Sigmoid colon (tissue), 7 donors: ENCODE results near the gene GNGT1. TPM values are rescaled to one million over a fixed set of nuclear protein-coding genes. Genes with fewer than 3 reads are reported as not detected.

Experiments used
- DNase-seq: peaks from one replicate; pipeline ENCODE4 v3.0.0-alpha.2; 2019
- H3K27ac ChIP-seq, 4 donors: fragments of 200-600 bp; sonication (generic); one replicate each; pipeline ENCODE4 v1.5.1; 2016 to 2019; ENCODE audit warnings: mild to moderate bottlenecking in 1 of 4
- H3K27me3 ChIP-seq, 3 donors: fragments of 200-600 bp; sonication (generic); one replicate each; pipeline ENCODE4 v1.5.1; 2019; ENCODE audit warnings: mild to moderate bottlenecking in 1 of 3
- H3K36me3 ChIP-seq, 4 donors: fragments of 200-600 bp; sonication (generic); one replicate each; pipeline ENCODE4 v1.5.1; 2016 to 2019
- H3K4me1 ChIP-seq, 4 donors: fragments of 200-600 bp; sonication (generic); one replicate each; pipeline ENCODE4 v1.5.1; 2017 to 2019
- H3K4me3 ChIP-seq, 4 donors: fragments of 200-600 bp; sonication (generic); one replicate each; pipeline ENCODE4 v1.5.1; 2017 to 2019; ENCODE audit warnings: mild to moderate bottlenecking in 2 of 4, moderate library complexity in 1 of 4
- H3K9me3 ChIP-seq, 4 donors: fragments of 200-600 bp in 3 of 4; sonication (generic) in 3 of 4; one replicate each; pipeline versions ENCODE4 v1.5.1 to v1.6.1; 2013 to 2019
- CTCF ChIP-seq, 4 experiments: fragments of 450-650 bp in 3 of 4; fragments of 200-600 bp in 1 of 4; IDR thresholded peaks; one replicate each; pipeline ENCODE4 v1.5.1; 2016 to 2019; ENCODE audit warnings: antibody characterized with exemption in 4 of 4, mild to moderate bottlenecking in 3 of 4, moderate library complexity in 2 of 4
- EP300 ChIP-seq, 4 donors: sonication (generic); formaldehyde crosslinking; IDR thresholded peaks; one replicate each; pipeline ENCODE4 v1.6.1; 2017; ENCODE audit warnings: antibody characterized with exemption in 4 of 4
- POLR2A ChIP-seq, 2 donors: fragments of 450-650 bp; IDR thresholded peaks; one replicate each; pipeline ENCODE4 v1.6.1; 2016; ENCODE audit warnings: antibody characterized with exemption in 2 of 2, mild to moderate bottlenecking in 2 of 2, moderate library complexity in 2 of 2
- POLR2AphosphoS5 ChIP-seq, 4 donors: sonication (generic); formaldehyde crosslinking; IDR thresholded peaks; one replicate each; pipeline ENCODE4 v1.6.1; 2017; ENCODE audit warnings: antibody characterized with exemption in 4 of 4
- WGBS, 2 donors: extraction: QIAGEN DNeasy Blood & Tissue Kit; methylation state at CpG; one replicate each; pipeline ENCODE4 v1.1.7; 2013; 5-methylcytosine and 5-hydroxymethylcytosine counted together
- intact Hi-C: fragments of 100-400 bp; cut with DNase I; formaldehyde crosslinking; loops from one replicate; pipeline ENCODE4 v1.15.1; 2023
- polyA plus RNA-seq, 3 donors: library from polyadenylated mRNA; stranded (reverse); fragments of 200-250 nt; gene quantifications; one replicate each; pipeline ENCODE4 v1.2.3, GENCODE V29; 2013
- total RNA-seq, 4 donors: library from RNA; depleted of rRNA; stranded (reverse); fragments of >200 nt; gene quantifications; one replicate each; pipeline ENCODE4 v1.1.0, GENCODE V29; 2016
- donor health status: healthy with polysubstance abuse.
- donor health status: Bipolar disorder and iron deficiency.
- donor health status: healthy.

GNGT1 gene
- total RNA-seq, result not detected
- polyA plus RNA-seq, result not detected

DNA sequence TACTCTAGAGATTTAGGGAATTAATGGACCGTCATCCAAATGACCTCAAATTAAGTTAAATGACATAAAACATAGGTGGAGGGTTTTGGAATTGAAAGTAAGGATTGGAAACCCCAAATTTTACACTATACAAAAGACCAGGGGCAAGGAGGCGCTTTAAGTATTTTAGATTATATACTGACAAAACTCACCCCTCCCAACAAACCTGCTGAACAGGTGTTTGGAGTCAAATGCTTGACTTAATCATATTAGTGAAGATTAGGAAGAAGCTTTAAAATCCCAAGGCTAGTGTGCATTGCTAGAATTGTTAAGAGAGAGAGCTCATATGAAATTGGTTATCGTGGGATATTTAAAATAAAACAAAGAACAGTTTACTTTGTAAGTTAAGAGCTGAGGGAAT lies at the start of gene GNGT1:
Gene GNGT1, plus strand, starts transcription at position 301 of the 400 bp plus-strand sequence. CDS start 180 bp downstream, outside the sequence.
- no peaks in the 10 kb centered on the region for H3K27me3 ChIP-seq
- H3K27ac ChIP-seq, result no peak within 1 kb of the TSS
- no peaks in the 10 kb centered on the region for H3K9me3 ChIP-seq
- WGBS, 2 donors, result 83 to 89% methylated on average over 3 of the region's 3 CpGs
- no peak for DNase-seq
- H3K36me3 ChIP-seq, result no peaks in the 10 kb centered on the region
- H3K4me1 ChIP-seq, result peaks cover 0 to 16% (median 12%) of the 10 kb centered on the region in 4 donors
- intact Hi-C loops, result no loop called here
- no peak for TF ChIP-seq CTCF (IDR thresholded peaks at IDR 0.05)
- TF ChIP-seq POLR2AphosphoS5 (IDR thresholded peaks at IDR 0.05), result no peak
- TF ChIP-seq POLR2A (IDR thresholded peaks at IDR 0.05), result no peak
- TF ChIP-seq EP300 (IDR thresholded peaks at IDR 0.05), result no peak
- no peak within 1 kb of the TSS for H3K4me3 ChIP-seq

GRCh38 chr7:93858857-93859256 lies 47.5 kb upstream of the GNGT1 start:
- Histone ChIP-seq H3K27me3 (no peaks in the 10 kb centered on the region), H3K36me3 (no peaks in the 10 kb centered on the region), H3K27ac (no peak overlapping the region), H3K9me3 (no peaks in the 10 kb centered on the region), H3K4me3 (no peak overlapping the region), H3K4me1 (no peaks in the 10 kb centered on the region)
- DNase-seq, result no peak
- 84 to 93% methylated on average over 2 of the region's 2 CpGs for WGBS, 2 donors
- TF ChIP-seq POLR2AphosphoS5 (IDR thresholded peaks at IDR 0.05), result no peak
- no peak for TF ChIP-seq CTCF (IDR thresholded peaks at IDR 0.05)
- TF ChIP-seq EP300 (IDR thresholded peaks at IDR 0.05), result no peak
- TF ChIP-seq POLR2A (IDR thresholded peaks at IDR 0.05), result no peak
- intact Hi-C loops, result no loop called here

DNA sequence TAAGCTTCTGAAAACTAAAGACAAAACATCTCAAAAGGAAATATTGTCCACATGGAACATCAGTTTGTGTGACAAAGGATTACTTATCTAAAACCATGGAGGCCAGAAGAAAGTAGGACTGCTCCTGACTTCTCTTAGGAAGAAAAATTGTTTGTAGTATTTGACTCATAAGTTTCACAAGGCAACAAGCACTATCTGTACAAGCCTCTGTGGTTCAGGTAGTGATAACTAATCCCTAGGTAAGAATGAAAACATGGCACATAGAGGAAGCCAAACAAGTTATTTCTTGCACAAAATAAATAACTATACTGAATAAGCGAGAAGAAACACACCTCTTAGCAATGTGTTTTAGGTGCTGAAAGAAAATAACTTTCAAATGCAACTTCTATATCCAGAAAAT lies 46.1 kb upstream of the GNGT1 start:
- DNase-seq, result no peak
- Histone ChIP-seq H3K27me3 (no peaks in the 10 kb centered on the region), H3K4me1 (no peaks in the 10 kb centered on the region), H3K4me3 (no peak overlapping the region), H3K27ac (no peak overlapping the region), H3K36me3 (no peaks in the 10 kb centered on the region), H3K9me3 (no peaks in the 10 kb centered on the region)
- intact Hi-C loops, result no loop called here
- 88 to 94% methylated on average over 1 of the region's 1 CpG for WGBS, 2 donors
- TF ChIP-seq POLR2A (IDR thresholded peaks at IDR 0.05) (no peak), EP300 (IDR thresholded peaks at IDR 0.05) (no peak), CTCF (IDR thresholded peaks at IDR 0.05) (no peak), POLR2AphosphoS5 (IDR thresholded peaks at IDR 0.05) (no peak)

DNA sequence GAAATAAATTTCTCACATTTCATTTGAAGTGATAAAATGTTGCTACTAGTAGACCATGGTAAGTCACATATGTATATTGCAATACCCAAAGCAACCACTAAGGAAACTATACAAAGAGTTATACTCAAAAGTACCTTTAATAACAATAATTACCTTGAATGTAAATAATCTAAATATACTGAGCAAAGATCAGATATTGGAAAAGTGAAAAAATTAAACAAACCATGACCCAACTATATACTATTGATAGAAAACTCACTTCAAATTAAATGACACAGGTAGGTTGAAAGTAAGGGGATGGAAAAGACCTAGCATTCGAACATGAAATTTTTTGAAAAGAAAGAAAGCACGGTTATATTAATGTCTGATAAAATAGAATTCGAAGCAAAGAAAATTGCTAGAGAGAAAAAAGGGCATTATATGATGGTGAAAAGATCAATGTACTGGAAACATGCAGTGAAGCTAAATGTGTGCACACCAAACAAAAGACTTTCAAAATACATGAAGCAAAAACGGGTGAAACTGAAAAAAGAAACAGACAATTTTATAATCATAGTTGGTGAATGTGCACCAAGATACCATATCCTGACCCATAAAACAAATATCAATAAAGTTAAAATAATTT lies 44.9 kb upstream of the GNGT1 start:
- intact Hi-C loops, result no loop called here
- 72 to 85% methylated on average over 4 of the region's 4 CpGs for WGBS, 2 donors
- Histone ChIP-seq H3K4me3 (no peak overlapping the region), H3K36me3 (no peaks in the 10 kb centered on the region), H3K27me3 (no peaks in the 10 kb centered on the region), H3K4me1 (no peaks in the 10 kb centered on the region), H3K9me3 (no peaks in the 10 kb centered on the region), H3K27ac (no peak overlapping the region)
- DNase-seq, result no peak
- TF ChIP-seq POLR2A (IDR thresholded peaks at IDR 0.05) (no peak), POLR2AphosphoS5 (IDR thresholded peaks at IDR 0.05) (no peak), CTCF (IDR thresholded peaks at IDR 0.05) (no peak)

GRCh38 chr7:93862651-93863050 lies 43.7 kb upstream of the GNGT1 start:
- H3K36me3 ChIP-seq, result no peaks in the 10 kb centered on the region
- no peak for DNase-seq
- TF ChIP-seq POLR2AphosphoS5 (IDR thresholded peaks at IDR 0.05) (no peak), EP300 (IDR thresholded peaks at IDR 0.05) (no peak), POLR2A (IDR thresholded peaks at IDR 0.05) (no peak), CTCF (IDR thresholded peaks at IDR 0.05) (no peak)
- H3K9me3 ChIP-seq, result no peaks in the 10 kb centered on the region
- intact Hi-C loops, result no loop called here
- H3K4me1 ChIP-seq, result no peaks in the 10 kb centered on the region
- no peaks in the 10 kb centered on the region for H3K27me3 ChIP-seq
- H3K4me3 ChIP-seq, result no peak overlapping the region
- no peak overlapping the region for H3K27ac ChIP-seq
- 72 to 84% methylated on average over 2 of the region's 2 CpGs for WGBS, 2 donors
